Measurements from ENCODE around the gene TLE5.

GRCh38 chr19:3004522-3004921, 57.8 kb downstream of the TLE5 start:
- TF ChIP-seq CTCF (IDR thresholded peaks at IDR 0.05) (no peak), POLR2A (IDR thresholded peaks at IDR 0.05) (no peak)
